HepG2 (cell line): ENCODE data around the gene PTPN14. TPM values are rescaled to one million over a fixed set of nuclear protein-coding genes. Genes with fewer than 3 reads are reported as not detected.

Experiments
- ATF1 ChIP-seq: IDR thresholded peaks from 2 replicates; pipeline ENCODE4 v1.6.1; 2016; ENCODE audit warnings: mild to moderate bottlenecking, control low read depth
- ATF3 ChIP-seq: sonication (generic); formaldehyde crosslinking; IDR thresholded peaks from 2 replicates; pipeline ENCODE4 v1.4.0; 2020; ENCODE audit warnings: missing genetic modification reagents
- DRAP1 ChIP-seq: IDR thresholded peaks from 2 replicates; pipeline ENCODE4 v1.6.1; 2016; ENCODE audit warnings: missing genetic modification reagents, missing compliant biosample characterization
- HOXA7 ChIP-seq: sonication (generic); formaldehyde crosslinking; IDR thresholded peaks from 2 replicates; pipeline ENCODE4 v1.8.1; 2022; ENCODE audit warnings: mild to moderate bottlenecking, missing genetic modification reagents, moderate library complexity
- NFIB ChIP-seq: sonication (generic); formaldehyde crosslinking; IDR thresholded peaks from 2 replicates; pipeline ENCODE4 v1.9.0; 2021; ENCODE audit warnings: missing genetic modification reagents, mild to moderate bottlenecking, borderline replicate concordance
- REST ChIP-seq, 2 experiments: IDR thresholded peaks; 2 replicates each; pipeline ENCODE4 v1.6.1; 2011 to 2012; ENCODE audit warnings: low read length in 2 of 2, borderline replicate concordance in 1 of 2, low read depth in 1 of 2, mild to moderate bottlenecking in 1 of 2, moderate library complexity in 1 of 2
- SOX5 ChIP-seq: IDR thresholded peaks from 2 replicates; pipeline ENCODE4 v1.6.1; 2016; ENCODE audit warnings: borderline replicate concordance
- TBP ChIP-seq: sonication (generic); formaldehyde crosslinking; IDR thresholded peaks from 2 replicates; pipeline ENCODE4 v1.5.0; 2020; ENCODE audit warnings: missing genetic modification reagents
- ZFP37 ChIP-seq: sonication (generic); formaldehyde crosslinking; IDR thresholded peaks from 2 replicates; pipeline ENCODE4 v1.4.0; 2020; ENCODE audit warnings: missing genetic modification reagents, borderline replicate concordance
- ZNF121 ChIP-seq: sonication (generic); formaldehyde crosslinking; IDR thresholded peaks from 2 replicates; pipeline ENCODE4 v1.5.0; 2020; ENCODE audit warnings: mild to moderate bottlenecking, missing genetic modification reagents
- ZNF136 ChIP-seq: sonication (generic); formaldehyde crosslinking; IDR thresholded peaks from 2 replicates; pipeline ENCODE4 v1.8.1; 2022; ENCODE audit warnings: low read depth, mild to moderate bottlenecking, moderate library complexity, missing genetic modification reagents
- ZNF430 ChIP-seq: sonication (generic); formaldehyde crosslinking; IDR thresholded peaks from 2 replicates; pipeline ENCODE4 v1.9.0; 2021; ENCODE audit warnings: mild to moderate bottlenecking, missing genetic modification reagents
- ZNF616 ChIP-seq: sonication (generic); formaldehyde crosslinking; IDR thresholded peaks from 2 replicates; pipeline ENCODE4 v1.5.0; 2020; ENCODE audit warnings: low read depth, mild to moderate bottlenecking, missing genetic modification reagents
- ZSCAN30 ChIP-seq: sonication (generic); formaldehyde crosslinking; IDR thresholded peaks from 2 replicates; pipeline ENCODE4 v1.5.0; 2020; ENCODE audit warnings: mild to moderate bottlenecking, missing genetic modification reagents
- polyA plus RNA-seq, 8 experiments: library from polyadenylated mRNA; depleted of rRNA in 3 of 8; stranded (reverse) in 7 of 8; unstranded in 1 of 8; fragments of >200 nt; fragmentation: Illumina TruSeq in 4 of 8; extraction: Trizol in 4 of 8; gene quantifications; 2 replicates each; pipeline versions ENCODE4 v1.2.1 to v1.2.3, GENCODE V29; 2011 to 2016; ENCODE audit warnings: low read depth in 4 of 8, missing spikeins in 1 of 8, mixed read lengths in 1 of 8; ENCODE audit not compliant: insufficient read depth in 1 of 8
- total RNA-seq, 5 experiments: library from RNA; depleted of rRNA; stranded (reverse); fragments of >200 nt; fragmentation: Illumina TruSeq; extraction: Trizol; gene quantifications; 2 replicates each; pipeline ENCODE4 v1.2.3, GENCODE V29; 2016; ENCODE audit warnings: low read depth in 1 of 5
- TF ChIP-seq, protein P1 (sequence below): sonication (generic); formaldehyde crosslinking; IDR thresholded peaks from 2 replicates; pipeline ENCODE4 v1.4.0; 2020; ENCODE audit warnings: mild to moderate bottlenecking, missing genetic modification reagents, borderline replicate concordance
- TF ChIP-seq, protein P2 (sequence below): sonication (generic); formaldehyde crosslinking; IDR thresholded peaks from 2 replicates; pipeline ENCODE4 v1.5.0; 2020; ENCODE audit warnings: mild to moderate bottlenecking, missing genetic modification reagents
- TF ChIP-seq, protein P3 (sequence below): sonication (generic); formaldehyde crosslinking; IDR thresholded peaks from 2 replicates; pipeline ENCODE4 v1.8.1; 2023; ENCODE audit warnings: mild to moderate bottlenecking, moderate library complexity, missing genetic modification reagents

Gene PTPN14
- total and polyA plus RNA-seq, 2 of the 13 experiments (the other 11 are each of a cell fraction or from before 2014, with no cell fraction given), result 3.9 to 4.7 TPM

- TF ChIP-seq ZFP37 (CRISPR knock-in tag), result no peak
- TF ChIP-seq, protein P1, sequence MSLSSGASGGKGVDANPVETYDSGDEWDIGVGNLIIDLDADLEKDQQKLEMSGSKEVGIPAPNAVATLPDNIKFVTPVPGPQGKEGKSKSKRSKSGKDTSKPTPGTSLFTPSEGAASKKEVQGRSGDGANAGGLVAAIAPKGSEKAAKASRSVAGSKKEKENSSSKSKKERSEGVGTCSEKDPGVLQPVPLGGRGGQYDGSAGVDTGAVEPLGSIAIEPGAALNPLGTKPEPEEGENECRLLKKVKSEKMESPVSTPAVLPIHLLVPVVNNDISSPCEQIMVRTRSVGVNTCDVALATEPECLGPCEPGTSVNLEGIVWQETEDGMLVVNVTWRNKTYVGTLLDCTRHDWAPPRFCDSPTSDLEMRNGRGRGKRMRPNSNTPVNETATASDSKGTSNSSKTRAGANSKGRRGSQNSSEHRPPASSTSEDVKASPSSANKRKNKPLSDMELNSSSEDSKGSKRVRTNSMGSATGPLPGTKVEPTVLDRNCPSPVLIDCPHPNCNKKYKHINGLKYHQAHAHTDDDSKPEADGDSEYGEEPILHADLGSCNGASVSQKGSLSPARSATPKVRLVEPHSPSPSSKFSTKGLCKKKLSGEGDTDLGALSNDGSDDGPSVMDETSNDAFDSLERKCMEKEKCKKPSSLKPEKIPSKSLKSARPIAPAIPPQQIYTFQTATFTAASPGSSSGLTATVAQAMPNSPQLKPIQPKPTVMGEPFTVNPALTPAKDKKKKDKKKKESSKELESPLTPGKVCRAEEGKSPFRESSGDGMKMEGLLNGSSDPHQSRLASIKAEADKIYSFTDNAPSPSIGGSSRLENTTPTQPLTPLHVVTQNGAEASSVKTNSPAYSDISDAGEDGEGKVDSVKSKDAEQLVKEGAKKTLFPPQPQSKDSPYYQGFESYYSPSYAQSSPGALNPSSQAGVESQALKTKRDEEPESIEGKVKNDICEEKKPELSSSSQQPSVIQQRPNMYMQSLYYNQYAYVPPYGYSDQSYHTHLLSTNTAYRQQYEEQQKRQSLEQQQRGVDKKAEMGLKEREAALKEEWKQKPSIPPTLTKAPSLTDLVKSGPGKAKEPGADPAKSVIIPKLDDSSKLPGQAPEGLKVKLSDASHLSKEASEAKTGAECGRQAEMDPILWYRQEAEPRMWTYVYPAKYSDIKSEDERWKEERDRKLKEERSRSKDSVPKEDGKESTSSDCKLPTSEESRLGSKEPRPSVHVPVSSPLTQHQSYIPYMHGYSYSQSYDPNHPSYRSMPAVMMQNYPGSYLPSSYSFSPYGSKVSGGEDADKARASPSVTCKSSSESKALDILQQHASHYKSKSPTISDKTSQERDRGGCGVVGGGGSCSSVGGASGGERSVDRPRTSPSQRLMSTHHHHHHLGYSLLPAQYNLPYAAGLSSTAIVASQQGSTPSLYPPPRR, result no peak; the same call in 1 of the 2 replicates
- TF ChIP-seq NFIB (CRISPR knock-in tag), result no peak
- no peak for TF ChIP-seq HOXA7
- TF ChIP-seq ZNF616 (CRISPR knock-in tag), result no peak
- TF ChIP-seq ZNF121 (CRISPR knock-in tag), result no peak
- peak; percentile 79; the same call in 1 of the 2 replicates for TF ChIP-seq SOX5
- peak; percentile 26; the same call in 1 of the 2 replicates for TF ChIP-seq ATF1 (CRISPR knock-in tag)
- TF ChIP-seq, protein P2, sequence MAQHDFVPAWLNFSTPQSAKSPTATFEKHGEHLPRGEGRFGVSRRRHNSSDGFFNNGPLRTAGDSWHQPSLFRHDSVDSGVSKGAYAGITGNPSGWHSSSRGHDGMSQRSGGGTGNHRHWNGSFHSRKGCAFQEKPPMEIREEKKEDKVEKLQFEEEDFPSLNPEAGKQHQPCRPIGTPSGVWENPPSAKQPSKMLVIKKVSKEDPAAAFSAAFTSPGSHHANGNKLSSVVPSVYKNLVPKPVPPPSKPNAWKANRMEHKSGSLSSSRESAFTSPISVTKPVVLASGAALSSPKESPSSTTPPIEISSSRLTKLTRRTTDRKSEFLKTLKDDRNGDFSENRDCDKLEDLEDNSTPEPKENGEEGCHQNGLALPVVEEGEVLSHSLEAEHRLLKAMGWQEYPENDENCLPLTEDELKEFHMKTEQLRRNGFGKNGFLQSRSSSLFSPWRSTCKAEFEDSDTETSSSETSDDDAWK, result no peak
- TF ChIP-seq, protein P3, sequence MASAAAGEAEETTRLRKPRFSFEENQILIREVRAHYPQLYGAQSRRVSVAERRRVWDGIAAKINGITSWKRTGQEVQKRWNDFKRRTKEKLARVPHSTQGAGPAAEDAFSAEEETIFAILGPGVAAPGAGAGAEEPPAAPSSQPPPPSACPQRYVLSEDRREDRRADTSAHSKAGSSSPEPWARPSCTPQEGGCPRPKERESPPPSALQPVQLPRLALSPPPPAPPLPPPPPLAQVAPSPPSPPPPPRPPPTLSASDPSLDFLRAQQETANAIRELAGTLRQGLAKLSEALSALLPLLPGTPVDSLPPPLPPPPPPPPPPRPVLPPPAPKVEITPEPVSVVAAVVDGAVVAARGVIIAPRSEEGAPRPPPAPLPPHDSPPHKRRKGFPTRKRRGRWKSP (CRISPR knock-in tag), result peak; percentile 62; the same call in 1 of the 2 replicates
- peak; percentile 48; the same call in 1 of the 2 replicates for TF ChIP-seq ATF3 (CRISPR knock-in tag)
- no peak for TF ChIP-seq ZSCAN30 (CRISPR knock-in tag)
- TF ChIP-seq ZNF136, result no peak
- no peak for TF ChIP-seq ZNF430 (CRISPR knock-in tag)
- TF ChIP-seq REST (IDR thresholded peaks at IDR 0.05; ENCODE audit: borderline replicate concordance in 1 of 2, low read depth in 1 of 2, low read length in 2 of 2), result no peak
- TF ChIP-seq TBP (CRISPR knock-in tag), result no peak
- TF ChIP-seq DRAP1, result 0 out of 2 replicates have a peak, but pooled peaks have one; percentile 47
Observed at GRCh38 chr1:214439352-214440119, 111.9 kb downstream of the PTPN14 start (continued).
